K562 (cell line): ENCODE measurements around the gene CERS2. TPM values are rescaled to one million over a fixed set of nuclear protein-coding genes. Genes with fewer than 3 reads are reported as not detected.

ENCODE experiments used
- CBX1 ChIP-seq: sonication (generic); IDR thresholded peaks from 2 replicates; pipeline ENCODE4 v1.6.1; 2016; ENCODE audit warnings: antibody characterized with exemption, low read depth, mild to moderate bottlenecking
- CHCHD3 ChIP-seq: fragments of 250-450 bp; sonication (Bioruptor Pico); IDR thresholded peaks from 2 replicates; pipeline ENCODE4 v2.1.2; 2022; ENCODE audit warnings: mild to moderate bottlenecking
- E2F6 ChIP-seq, 2 experiments: IDR thresholded peaks; 2 replicates each; pipeline ENCODE4 v1.6.1; 2011; ENCODE audit warnings: borderline replicate concordance in 1 of 2, control low read depth in 1 of 2, low read depth in 1 of 2, low read length in 1 of 2, mild to moderate bottlenecking in 1 of 2, mixed read lengths in 1 of 2, moderate library complexity in 1 of 2; ENCODE audit not compliant: insufficient read depth in 1 of 2, insufficient read length in 1 of 2, poor library complexity in 1 of 2, severe bottlenecking in 1 of 2; ENCODE audit errors: extremely low read depth in 1 of 2
- JUND ChIP-seq, 2 experiments: IDR thresholded peaks; 2 replicates in 1 of 2; 3 replicates in 1 of 2; pipeline ENCODE4 v1.6.1; 2011; ENCODE audit warnings: borderline replicate concordance in 2 of 2, low read depth in 2 of 2, low read length in 2 of 2, improper control_type of control experiment in 1 of 2, missing biosample characterization in 1 of 2, missing genetic modification characterization in 1 of 2, missing genetic modification reagents in 1 of 2
- PHF20 ChIP-seq: fragments of 450-650 bp; IDR thresholded peaks from 2 replicates; pipeline ENCODE4 v1.6.1; 2018; ENCODE audit not compliant: partially characterized antibody
- POLR2B ChIP-seq: fragments of 450-650 bp; IDR thresholded peaks from 2 replicates; pipeline ENCODE4 v1.6.1; 2018; ENCODE audit warnings: low read depth; ENCODE audit not compliant: partially characterized antibody
- SMAD3 ChIP-seq: fragments of 450-650 bp; formaldehyde crosslinking; conservative IDR thresholded peaks from 2 replicates; pipeline ENCODE4 v1.4.0; 2020; ENCODE audit warnings: mild to moderate bottlenecking
- SNAPC5 ChIP-seq: fragments of 250-450 bp; sonication (Bioruptor Pico); IDR thresholded peaks from 2 replicates; pipeline ENCODE4 v1.8.0; 2021; ENCODE audit warnings: moderate library complexity, mild to moderate bottlenecking, inconsistent platforms
- ZBTB11 ChIP-seq, 3 experiments: fragments of 200-800 bp in 1 of 3; fragments of 250-450 bp in 1 of 3; fragments of 450-650 bp in 1 of 3; sonication (Bioruptor Pico) in 1 of 3; sonication (Bioruptor generic) in 1 of 3; formaldehyde crosslinking in 1 of 3; IDR thresholded peaks; 2 replicates each; pipeline versions ENCODE4 v1.6.1 to v1.8.0; 2016 to 2022; ENCODE audit warnings: mild to moderate bottlenecking in 2 of 3, missing genetic modification characterization in 2 of 3, missing compliant biosample characterization in 1 of 3, moderate library complexity in 1 of 3
- ZNF12 ChIP-seq: sonication (generic); formaldehyde crosslinking; IDR thresholded peaks from 2 replicates; pipeline ENCODE4 v1.4.0; 2020; ENCODE audit warnings: mild to moderate bottlenecking, missing genetic modification reagents
- ZNF277 ChIP-seq: fragments of 250-450 bp; sonication (Bioruptor Pico); IDR thresholded peaks from 2 replicates; pipeline ENCODE4 v1.8.0; 2022; ENCODE audit warnings: inconsistent platforms, mild to moderate bottlenecking, moderate library complexity, borderline replicate concordance
- ZNF3 ChIP-seq: fragments of 250-450 bp; sonication (Bioruptor Pico); IDR thresholded peaks from 2 replicates; pipeline ENCODE4 v1.5.0; 2021; ENCODE audit warnings: mild to moderate bottlenecking, moderate library complexity
- polyA plus RNA-seq, 8 experiments: library from polyadenylated mRNA; depleted of rRNA in 4 of 8; stranded (reverse) in 5 of 8; unstranded in 3 of 8; fragments of >200 nt; fragmentation: Nextera tagmentation in 2 of 8; fragmentation: Illumina TruSeq in 1 of 8; extraction: Ambion mirVana in 2 of 8; extraction: Trizol in 1 of 8; gene quantifications; 2 replicates each; pipeline versions ENCODE4 v1.2.1 to v1.2.3, GENCODE V29; 2011 to 2014; ENCODE audit warnings: inconsistent platforms in 1 of 8, missing spikeins in 1 of 8
- total RNA-seq, 7 experiments: library from RNA; depleted of rRNA in 6 of 7; stranded (reverse); fragments of >200 nt in 6 of 7; fragmentation: Illumina TruSeq in 2 of 7; extraction: Trizol in 2 of 7; gene quantifications; 2 replicates each; pipeline versions ENCODE4 v1.2.1 to v1.2.3, GENCODE V29; 2011 to 2021; ENCODE audit warnings: low replicate concordance in 1 of 7
- TF ChIP-seq, protein P1 (sequence below), 2 experiments: IDR thresholded peaks; 2 replicates each; pipeline ENCODE4 v1.6.1; 2012; ENCODE audit warnings: improper control_type of control experiment in 2 of 2, low read depth in 2 of 2, low read length in 2 of 2, borderline replicate concordance in 1 of 2
- TF ChIP-seq, protein P2 (sequence below): fragments of 250-450 bp; sonication (Bioruptor Pico); IDR thresholded peaks from 2 replicates; pipeline ENCODE4 v1.5.0; 2021

Gene CERS2
- total and polyA plus RNA-seq, 9 of the 15 experiments (the other 6 are each of a cell fraction or from before 2014, with no cell fraction given): 23.4 to 295 (median 132) TPM

DNA sequence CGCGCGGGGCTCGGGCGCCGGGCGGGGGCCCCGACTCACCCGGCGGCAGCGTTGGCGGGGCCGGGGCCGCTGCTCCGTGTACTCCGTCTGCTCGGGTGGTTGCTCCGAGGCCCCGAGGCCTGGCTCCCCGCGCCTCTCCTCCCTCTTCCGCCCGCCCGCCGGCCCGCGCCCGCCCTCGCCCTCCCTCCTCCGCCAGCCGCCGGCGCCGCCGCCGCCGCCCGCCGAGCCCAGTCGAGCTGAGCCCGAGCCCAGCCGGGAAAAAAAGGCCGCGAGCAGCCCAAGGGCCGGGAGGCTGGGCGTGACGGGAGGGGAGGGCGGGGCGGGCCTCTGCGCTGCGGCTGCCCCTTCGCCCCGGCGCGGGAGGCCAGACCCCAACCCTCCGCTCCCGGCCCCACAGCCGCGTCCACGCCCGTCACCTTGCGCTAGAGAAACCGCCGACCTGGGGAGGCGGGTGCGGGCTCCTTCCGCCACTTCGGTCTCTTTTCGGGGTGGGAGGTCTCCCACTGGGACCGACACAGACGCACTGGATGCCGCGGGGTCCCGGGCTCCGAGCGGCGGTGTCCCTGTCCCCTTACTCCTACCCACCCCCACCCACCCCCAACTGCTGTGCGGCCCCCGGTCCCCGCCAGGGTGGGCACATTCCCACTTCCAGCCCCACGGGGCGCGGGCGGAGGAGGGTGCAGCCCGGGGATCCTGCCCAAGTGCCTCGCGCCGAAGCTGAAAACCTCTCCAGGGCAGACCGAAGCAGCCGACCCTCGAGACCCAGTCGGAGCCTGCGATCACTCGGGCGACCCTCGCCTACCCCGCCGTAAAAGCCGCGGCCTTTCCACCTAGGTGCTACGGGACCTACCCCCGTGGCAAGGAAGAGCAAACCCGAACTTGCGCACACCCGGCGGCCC, at the start of gene CERS2 (continued):
- TF ChIP-seq, protein P1, sequence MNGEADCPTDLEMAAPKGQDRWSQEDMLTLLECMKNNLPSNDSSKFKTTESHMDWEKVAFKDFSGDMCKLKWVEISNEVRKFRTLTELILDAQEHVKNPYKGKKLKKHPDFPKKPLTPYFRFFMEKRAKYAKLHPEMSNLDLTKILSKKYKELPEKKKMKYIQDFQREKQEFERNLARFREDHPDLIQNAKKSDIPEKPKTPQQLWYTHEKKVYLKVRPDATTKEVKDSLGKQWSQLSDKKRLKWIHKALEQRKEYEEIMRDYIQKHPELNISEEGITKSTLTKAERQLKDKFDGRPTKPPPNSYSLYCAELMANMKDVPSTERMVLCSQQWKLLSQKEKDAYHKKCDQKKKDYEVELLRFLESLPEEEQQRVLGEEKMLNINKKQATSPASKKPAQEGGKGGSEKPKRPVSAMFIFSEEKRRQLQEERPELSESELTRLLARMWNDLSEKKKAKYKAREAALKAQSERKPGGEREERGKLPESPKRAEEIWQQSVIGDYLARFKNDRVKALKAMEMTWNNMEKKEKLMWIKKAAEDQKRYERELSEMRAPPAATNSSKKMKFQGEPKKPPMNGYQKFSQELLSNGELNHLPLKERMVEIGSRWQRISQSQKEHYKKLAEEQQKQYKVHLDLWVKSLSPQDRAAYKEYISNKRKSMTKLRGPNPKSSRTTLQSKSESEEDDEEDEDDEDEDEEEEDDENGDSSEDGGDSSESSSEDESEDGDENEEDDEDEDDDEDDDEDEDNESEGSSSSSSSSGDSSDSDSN (IDR thresholded peaks at IDR 0.05; ENCODE audit: borderline replicate concordance in 1 of 2, low read depth in 2 of 2, low read length in 2 of 2): peak; percentile 85 to 98; a peak in 3 of 4 replicates
- TF ChIP-seq ZNF3 (CRISPR knock-in tag) (no peak), E2F6 (IDR thresholded peaks at IDR 0.05; ENCODE audit: borderline replicate concordance in 1 of 2, extremely low read depth in 1 of 2, insufficient read depth in 1 of 2, insufficient read length in 1 of 2, low read depth in 1 of 2, low read length in 1 of 2, poor library complexity in 1 of 2, severe bottlenecking in 1 of 2) (peak in 1 of 2 experiments; percentile 23), JUND (IDR thresholded peaks at IDR 0.05; ENCODE audit: borderline replicate concordance, low read depth, low read length) (no peak), JUND (tag; IDR thresholded peaks at IDR 0.05; ENCODE audit: borderline replicate concordance, low read depth, low read length) (no peak), ZNF277 (no peak), ZNF12 (CRISPR knock-in tag) (no peak), POLR2B (peak; percentile 25), PHF20 (no peak), ZBTB11 (CRISPR knock-in tag; IDR thresholded peaks at IDR 0.05) (no peak), CHCHD3 (CRISPR knock-in tag) (no peak), CBX1 (0 out of 2 replicates have a peak, but pooled peaks have one; percentile 7), SNAPC5 (CRISPR knock-in tag) (no peak), SMAD3 (no peak)
- TF ChIP-seq, protein P2, sequence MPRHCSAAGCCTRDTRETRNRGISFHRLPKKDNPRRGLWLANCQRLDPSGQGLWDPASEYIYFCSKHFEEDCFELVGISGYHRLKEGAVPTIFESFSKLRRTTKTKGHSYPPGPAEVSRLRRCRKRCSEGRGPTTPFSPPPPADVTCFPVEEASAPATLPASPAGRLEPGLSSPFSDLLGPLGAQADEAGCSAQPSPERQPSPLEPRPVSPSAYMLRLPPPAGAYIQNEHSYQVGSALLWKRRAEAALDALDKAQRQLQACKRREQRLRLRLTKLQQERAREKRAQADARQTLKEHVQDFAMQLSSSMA (CRISPR knock-in tag): no peak
